Neuron (in vitro differentiated cells): ENCODE data around the gene CEMIP.

ENCODE experiments used
- H2AFZ ChIP-seq: one replicate; pipeline ENCODE4 v1.6.1; 2013; ENCODE audit warnings: low read depth, mild to moderate bottlenecking, inconsistent platforms, low read length, moderate library complexity
- H3K27me3 ChIP-seq: one replicate; pipeline ENCODE4 v1.6.1; 2013; ENCODE audit warnings: low read length; ENCODE audit not compliant: insufficient read depth
- H3K36me3 ChIP-seq: one replicate; pipeline ENCODE4 v1.6.1; 2013; ENCODE audit warnings: low read length; ENCODE audit not compliant: insufficient read depth
- H3K4me1 ChIP-seq: one replicate; pipeline ENCODE4 v1.6.1; 2013; ENCODE audit warnings: low read length; ENCODE audit not compliant: insufficient read depth
- H3K4me3 ChIP-seq: 2 replicates; pipeline ENCODE4 v1.5.1; 2013; ENCODE audit warnings: mild to moderate bottlenecking, low read length, moderate library complexity
- H3K9me3 ChIP-seq: one replicate; pipeline ENCODE4 v1.6.1; 2013; ENCODE audit warnings: low read length

The CEMIP gene

GRCh38 chr15:80906159-80906766, 127.1 kb downstream of the CEMIP start:
- Histone ChIP-seq H3K27me3 (no peaks in the 10 kb centered on the region), H2AFZ (no peak overlapping the region), H3K36me3 (no peaks in the 10 kb centered on the region), H3K9me3 (peaks cover 4% of the 10 kb centered on the region), H3K4me3 (no peak overlapping the region), H3K4me1 (no peaks in the 10 kb centered on the region)

- H3K9me3 ChIP-seq, result peaks cover 2% of the 10 kb centered on the region
- H3K36me3 ChIP-seq, result no peaks in the 10 kb centered on the region
- H2AFZ ChIP-seq, result no peak overlapping the region
- no peaks in the 10 kb centered on the region for H3K4me1 ChIP-seq
- H3K27me3 ChIP-seq, result no peaks in the 10 kb centered on the region
- H3K4me3 ChIP-seq, result no peak overlapping the region
Observed at GRCh38 chr15:80911821-80912220, 132.7 kb downstream of the CEMIP start.

- Histone ChIP-seq H3K9me3 (peaks cover 2% of the 10 kb centered on the region), H3K4me1 (no peaks in the 10 kb centered on the region), H3K36me3 (no peaks in the 10 kb centered on the region), H3K27me3 (no peaks in the 10 kb centered on the region), H3K4me3 (no peak overlapping the region), H2AFZ (no peak overlapping the region)
Observed at GRCh38 chr15:80912673-80913072, 133.5 kb downstream of the CEMIP start.

- H3K36me3 ChIP-seq, result no peaks in the 10 kb centered on the region
- no peak overlapping the region for H2AFZ ChIP-seq
- no peaks in the 10 kb centered on the region for H3K27me3 ChIP-seq
Observed at GRCh38 chr15:80913541-80913940, 134.4 kb downstream of the CEMIP start.

GRCh38 chr15:80915472-80915871, 136.3 kb downstream of the CEMIP start:
- Histone ChIP-seq H2AFZ (no peak overlapping the region), H3K9me3 (no peaks in the 10 kb centered on the region), H3K4me3 (no peak overlapping the region), H3K36me3 (no peaks in the 10 kb centered on the region), H3K4me1 (no peaks in the 10 kb centered on the region), H3K27me3 (no peaks in the 10 kb centered on the region)

More at GRCh38 chr15:80913541-80913940, 134.4 kb downstream of the CEMIP start:
- peaks cover 2% of the 10 kb centered on the region for H3K9me3 ChIP-seq
- H3K4me1 ChIP-seq, result no peaks in the 10 kb centered on the region
- no peak overlapping the region for H3K4me3 ChIP-seq

- Histone ChIP-seq H3K4me1 (no peaks in the 10 kb centered on the region), H3K9me3 (no peaks in the 10 kb centered on the region), H2AFZ (no peak overlapping the region), H3K4me3 (no peak overlapping the region), H3K36me3 (no peaks in the 10 kb centered on the region), H3K27me3 (no peaks in the 10 kb centered on the region)
Observed at GRCh38 chr15:80916056-80916455, 136.9 kb downstream of the CEMIP start.

GRCh38 chr15:80918196-80918783, 139.1 kb downstream of the CEMIP start:
- no peaks in the 10 kb centered on the region for H3K4me1 ChIP-seq
- no peak overlapping the region for H3K4me3 ChIP-seq
- H3K27me3 ChIP-seq, result no peaks in the 10 kb centered on the region
- no peaks in the 10 kb centered on the region for H3K9me3 ChIP-seq
- no peak overlapping the region for H2AFZ ChIP-seq
- H3K36me3 ChIP-seq, result no peaks in the 10 kb centered on the region

- H2AFZ ChIP-seq, result no peak overlapping the region
- no peaks in the 10 kb centered on the region for H3K9me3 ChIP-seq
- H3K4me1 ChIP-seq, result no peaks in the 10 kb centered on the region
- H3K27me3 ChIP-seq, result no peaks in the 10 kb centered on the region
- H3K36me3 ChIP-seq, result no peaks in the 10 kb centered on the region
- no peak overlapping the region for H3K4me3 ChIP-seq
Observed at GRCh38 chr15:80920271-80920699, 141.1 kb downstream of the CEMIP start.

- no peaks in the 10 kb centered on the region for H3K36me3 ChIP-seq
Observed at GRCh38 chr15:80921736-80922410, 142.7 kb downstream of the CEMIP start.

GRCh38 chr15:80923668-80924067, 144.5 kb downstream of the CEMIP start:
- no peak overlapping the region for H3K4me3 ChIP-seq
- H3K4me1 ChIP-seq, result no peaks in the 10 kb centered on the region
- H3K9me3 ChIP-seq, result no peaks in the 10 kb centered on the region
- no peak overlapping the region for H2AFZ ChIP-seq
- no peaks in the 10 kb centered on the region for H3K27me3 ChIP-seq
- no peaks in the 10 kb centered on the region for H3K36me3 ChIP-seq

More at GRCh38 chr15:80921736-80922410, 142.7 kb downstream of the CEMIP start:
- Histone ChIP-seq H3K9me3 (no peaks in the 10 kb centered on the region), H2AFZ (no peak overlapping the region), H3K4me1 (no peaks in the 10 kb centered on the region), H3K4me3 (no peak overlapping the region), H3K27me3 (no peaks in the 10 kb centered on the region)

- no peaks in the 10 kb centered on the region for H3K4me1 ChIP-seq
- H3K9me3 ChIP-seq, result no peaks in the 10 kb centered on the region
- no peaks in the 10 kb centered on the region for H3K27me3 ChIP-seq
- H3K36me3 ChIP-seq, result no peaks in the 10 kb centered on the region
- H3K4me3 ChIP-seq, result no peak overlapping the region
- H2AFZ ChIP-seq, result no peak overlapping the region
Observed at GRCh38 chr15:80924278-80924677, 145.1 kb downstream of the CEMIP start.

GRCh38 chr15:80925597-80926059, 146.5 kb downstream of the CEMIP start:
- no peaks in the 10 kb centered on the region for H3K27me3 ChIP-seq
- H3K4me3 ChIP-seq, result no peak overlapping the region
- H3K36me3 ChIP-seq, result no peaks in the 10 kb centered on the region
- H2AFZ ChIP-seq, result no peak overlapping the region
- no peaks in the 10 kb centered on the region for H3K4me1 ChIP-seq
- no peaks in the 10 kb centered on the region for H3K9me3 ChIP-seq

GRCh38 chr15:80926126-80926525, 147.0 kb downstream of the CEMIP start:
- Histone ChIP-seq H3K4me1 (no peaks in the 10 kb centered on the region), H3K9me3 (no peaks in the 10 kb centered on the region), H3K4me3 (no peak overlapping the region), H3K36me3 (no peaks in the 10 kb centered on the region), H2AFZ (no peak overlapping the region), H3K27me3 (no peaks in the 10 kb centered on the region)
